K562 (cell line): ENCODE results near the gene CLDN7. TPM values are rescaled to one million over a fixed set of nuclear protein-coding genes. Genes with fewer than 3 reads are reported as not detected.

Experiments
- ETV5 ChIP-seq: sonication (generic); formaldehyde crosslinking; IDR thresholded peaks from 2 replicates; pipeline ENCODE4 v1.4.0; 2020; ENCODE audit warnings: low read depth, mild to moderate bottlenecking, missing genetic modification reagents
- MBD1 ChIP-seq: fragments of 250-450 bp; sonication (Bioruptor Pico); IDR thresholded peaks from 2 replicates; pipeline ENCODE4 v1.8.0; 2022; ENCODE audit warnings: inconsistent platforms
- MCM2 ChIP-seq: fragments of 450-650 bp; IDR thresholded peaks from 2 replicates; pipeline ENCODE4 v1.6.1; 2017; ENCODE audit warnings: low read depth, mild to moderate bottlenecking
- SPI1 ChIP-seq: IDR thresholded peaks from 2 replicates; pipeline ENCODE4 v1.6.1; 2011; ENCODE audit warnings: low read depth, low read length, control low read depth, borderline replicate concordance
- ZFP1 ChIP-seq: fragments of 450-650 bp; formaldehyde crosslinking; IDR thresholded peaks from 2 replicates; pipeline ENCODE4 v1.4.0; 2020; ENCODE audit warnings: mild to moderate bottlenecking, mixed read lengths
- polyA plus RNA-seq, 8 experiments: library from polyadenylated mRNA; depleted of rRNA in 4 of 8; stranded (reverse) in 5 of 8; unstranded in 3 of 8; fragments of >200 nt; fragmentation: Nextera tagmentation in 2 of 8; fragmentation: Illumina TruSeq in 1 of 8; extraction: Ambion mirVana in 2 of 8; extraction: Trizol in 1 of 8; gene quantifications; 2 replicates each; pipeline versions ENCODE4 v1.2.1 to v1.2.3, GENCODE V29; 2011 to 2014; ENCODE audit warnings: inconsistent platforms in 1 of 8, missing spikeins in 1 of 8
- total RNA-seq, 7 experiments: library from RNA; depleted of rRNA in 6 of 7; stranded (reverse); fragments of >200 nt in 6 of 7; fragmentation: Illumina TruSeq in 2 of 7; extraction: Trizol in 2 of 7; gene quantifications; 2 replicates each; pipeline versions ENCODE4 v1.2.1 to v1.2.3, GENCODE V29; 2011 to 2021; ENCODE audit warnings: low replicate concordance in 1 of 7
- TF ChIP-seq, protein P1 (sequence below): fragments of 200-600 bp; sonication (generic); IDR thresholded peaks from one replicate; pipeline ENCODE4 v1.6.1; 2012; ENCODE audit warnings: mild to moderate bottlenecking, low read depth, low read length, inconsistent platforms
- TF ChIP-seq, protein P2 (sequence below), 2 experiments: fragments of 450-650 bp; IDR thresholded peaks; 2 replicates each; pipeline ENCODE4 v1.6.1; 2018; ENCODE audit warnings: mild to moderate bottlenecking in 2 of 2, low read depth in 1 of 2; ENCODE audit not compliant: partially characterized antibody in 2 of 2
- TF ChIP-seq, protein P3 (sequence below): fragments of 450-650 bp; formaldehyde crosslinking; IDR thresholded peaks from 2 replicates; pipeline ENCODE4 v1.4.0; 2022; ENCODE audit warnings: missing genetic modification characterization

CLDN7 gene
- total and polyA plus RNA-seq, 9 of the 15 experiments (the other 6 are each of a cell fraction or from before 2014, with no cell fraction given): 2.2 to 14.5 (median 7.6) TPM

GRCh38 chr17:7280519-7281073 lies 18.3 kb upstream of the CLDN7 start (continued):
- TF ChIP-seq, protein P1, sequence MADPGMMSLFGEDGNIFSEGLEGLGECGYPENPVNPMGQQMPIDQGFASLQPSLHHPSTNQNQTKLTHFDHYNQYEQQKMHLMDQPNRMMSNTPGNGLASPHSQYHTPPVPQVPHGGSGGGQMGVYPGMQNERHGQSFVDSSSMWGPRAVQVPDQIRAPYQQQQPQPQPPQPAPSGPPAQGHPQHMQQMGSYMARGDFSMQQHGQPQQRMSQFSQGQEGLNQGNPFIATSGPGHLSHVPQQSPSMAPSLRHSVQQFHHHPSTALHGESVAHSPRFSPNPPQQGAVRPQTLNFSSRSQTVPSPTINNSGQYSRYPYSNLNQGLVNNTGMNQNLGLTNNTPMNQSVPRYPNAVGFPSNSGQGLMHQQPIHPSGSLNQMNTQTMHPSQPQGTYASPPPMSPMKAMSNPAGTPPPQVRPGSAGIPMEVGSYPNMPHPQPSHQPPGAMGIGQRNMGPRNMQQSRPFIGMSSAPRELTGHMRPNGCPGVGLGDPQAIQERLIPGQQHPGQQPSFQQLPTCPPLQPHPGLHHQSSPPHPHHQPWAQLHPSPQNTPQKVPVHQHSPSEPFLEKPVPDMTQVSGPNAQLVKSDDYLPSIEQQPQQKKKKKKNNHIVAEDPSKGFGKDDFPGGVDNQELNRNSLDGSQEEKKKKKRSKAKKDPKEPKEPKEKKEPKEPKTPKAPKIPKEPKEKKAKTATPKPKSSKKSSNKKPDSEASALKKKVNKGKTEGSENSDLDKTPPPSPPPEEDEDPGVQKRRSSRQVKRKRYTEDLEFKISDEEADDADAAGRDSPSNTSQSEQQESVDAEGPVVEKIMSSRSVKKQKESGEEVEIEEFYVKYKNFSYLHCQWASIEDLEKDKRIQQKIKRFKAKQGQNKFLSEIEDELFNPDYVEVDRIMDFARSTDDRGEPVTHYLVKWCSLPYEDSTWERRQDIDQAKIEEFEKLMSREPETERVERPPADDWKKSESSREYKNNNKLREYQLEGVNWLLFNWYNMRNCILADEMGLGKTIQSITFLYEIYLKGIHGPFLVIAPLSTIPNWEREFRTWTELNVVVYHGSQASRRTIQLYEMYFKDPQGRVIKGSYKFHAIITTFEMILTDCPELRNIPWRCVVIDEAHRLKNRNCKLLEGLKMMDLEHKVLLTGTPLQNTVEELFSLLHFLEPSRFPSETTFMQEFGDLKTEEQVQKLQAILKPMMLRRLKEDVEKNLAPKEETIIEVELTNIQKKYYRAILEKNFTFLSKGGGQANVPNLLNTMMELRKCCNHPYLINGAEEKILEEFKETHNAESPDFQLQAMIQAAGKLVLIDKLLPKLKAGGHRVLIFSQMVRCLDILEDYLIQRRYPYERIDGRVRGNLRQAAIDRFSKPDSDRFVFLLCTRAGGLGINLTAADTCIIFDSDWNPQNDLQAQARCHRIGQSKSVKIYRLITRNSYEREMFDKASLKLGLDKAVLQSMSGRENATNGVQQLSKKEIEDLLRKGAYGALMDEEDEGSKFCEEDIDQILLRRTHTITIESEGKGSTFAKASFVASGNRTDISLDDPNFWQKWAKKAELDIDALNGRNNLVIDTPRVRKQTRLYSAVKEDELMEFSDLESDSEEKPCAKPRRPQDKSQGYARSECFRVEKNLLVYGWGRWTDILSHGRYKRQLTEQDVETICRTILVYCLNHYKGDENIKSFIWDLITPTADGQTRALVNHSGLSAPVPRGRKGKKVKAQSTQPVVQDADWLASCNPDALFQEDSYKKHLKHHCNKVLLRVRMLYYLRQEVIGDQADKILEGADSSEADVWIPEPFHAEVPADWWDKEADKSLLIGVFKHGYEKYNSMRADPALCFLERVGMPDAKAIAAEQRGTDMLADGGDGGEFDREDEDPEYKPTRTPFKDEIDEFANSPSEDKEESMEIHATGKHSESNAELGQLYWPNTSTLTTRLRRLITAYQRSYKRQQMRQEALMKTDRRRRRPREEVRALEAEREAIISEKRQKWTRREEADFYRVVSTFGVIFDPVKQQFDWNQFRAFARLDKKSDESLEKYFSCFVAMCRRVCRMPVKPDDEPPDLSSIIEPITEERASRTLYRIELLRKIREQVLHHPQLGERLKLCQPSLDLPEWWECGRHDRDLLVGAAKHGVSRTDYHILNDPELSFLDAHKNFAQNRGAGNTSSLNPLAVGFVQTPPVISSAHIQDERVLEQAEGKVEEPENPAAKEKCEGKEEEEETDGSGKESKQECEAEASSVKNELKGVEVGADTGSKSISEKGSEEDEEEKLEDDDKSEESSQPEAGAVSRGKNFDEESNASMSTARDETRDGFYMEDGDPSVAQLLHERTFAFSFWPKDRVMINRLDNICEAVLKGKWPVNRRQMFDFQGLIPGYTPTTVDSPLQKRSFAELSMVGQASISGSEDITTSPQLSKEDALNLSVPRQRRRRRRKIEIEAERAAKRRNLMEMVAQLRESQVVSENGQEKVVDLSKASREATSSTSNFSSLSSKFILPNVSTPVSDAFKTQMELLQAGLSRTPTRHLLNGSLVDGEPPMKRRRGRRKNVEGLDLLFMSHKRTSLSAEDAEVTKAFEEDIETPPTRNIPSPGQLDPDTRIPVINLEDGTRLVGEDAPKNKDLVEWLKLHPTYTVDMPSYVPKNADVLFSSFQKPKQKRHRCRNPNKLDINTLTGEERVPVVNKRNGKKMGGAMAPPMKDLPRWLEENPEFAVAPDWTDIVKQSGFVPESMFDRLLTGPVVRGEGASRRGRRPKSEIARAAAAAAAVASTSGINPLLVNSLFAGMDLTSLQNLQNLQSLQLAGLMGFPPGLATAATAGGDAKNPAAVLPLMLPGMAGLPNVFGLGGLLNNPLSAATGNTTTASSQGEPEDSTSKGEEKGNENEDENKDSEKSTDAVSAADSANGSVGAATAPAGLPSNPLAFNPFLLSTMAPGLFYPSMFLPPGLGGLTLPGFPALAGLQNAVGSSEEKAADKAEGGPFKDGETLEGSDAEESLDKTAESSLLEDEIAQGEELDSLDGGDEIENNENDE: no peak
- TF ChIP-seq ZFP1 (CRISPR knock-in tag) (no peak), MCM2 (no peak), MBD1 (no peak), SPI1 (no peak), ETV5 (CRISPR knock-in tag) (0 out of 2 replicates have a peak, but pooled peaks have one; percentile 39)
- TF ChIP-seq, protein P2, sequence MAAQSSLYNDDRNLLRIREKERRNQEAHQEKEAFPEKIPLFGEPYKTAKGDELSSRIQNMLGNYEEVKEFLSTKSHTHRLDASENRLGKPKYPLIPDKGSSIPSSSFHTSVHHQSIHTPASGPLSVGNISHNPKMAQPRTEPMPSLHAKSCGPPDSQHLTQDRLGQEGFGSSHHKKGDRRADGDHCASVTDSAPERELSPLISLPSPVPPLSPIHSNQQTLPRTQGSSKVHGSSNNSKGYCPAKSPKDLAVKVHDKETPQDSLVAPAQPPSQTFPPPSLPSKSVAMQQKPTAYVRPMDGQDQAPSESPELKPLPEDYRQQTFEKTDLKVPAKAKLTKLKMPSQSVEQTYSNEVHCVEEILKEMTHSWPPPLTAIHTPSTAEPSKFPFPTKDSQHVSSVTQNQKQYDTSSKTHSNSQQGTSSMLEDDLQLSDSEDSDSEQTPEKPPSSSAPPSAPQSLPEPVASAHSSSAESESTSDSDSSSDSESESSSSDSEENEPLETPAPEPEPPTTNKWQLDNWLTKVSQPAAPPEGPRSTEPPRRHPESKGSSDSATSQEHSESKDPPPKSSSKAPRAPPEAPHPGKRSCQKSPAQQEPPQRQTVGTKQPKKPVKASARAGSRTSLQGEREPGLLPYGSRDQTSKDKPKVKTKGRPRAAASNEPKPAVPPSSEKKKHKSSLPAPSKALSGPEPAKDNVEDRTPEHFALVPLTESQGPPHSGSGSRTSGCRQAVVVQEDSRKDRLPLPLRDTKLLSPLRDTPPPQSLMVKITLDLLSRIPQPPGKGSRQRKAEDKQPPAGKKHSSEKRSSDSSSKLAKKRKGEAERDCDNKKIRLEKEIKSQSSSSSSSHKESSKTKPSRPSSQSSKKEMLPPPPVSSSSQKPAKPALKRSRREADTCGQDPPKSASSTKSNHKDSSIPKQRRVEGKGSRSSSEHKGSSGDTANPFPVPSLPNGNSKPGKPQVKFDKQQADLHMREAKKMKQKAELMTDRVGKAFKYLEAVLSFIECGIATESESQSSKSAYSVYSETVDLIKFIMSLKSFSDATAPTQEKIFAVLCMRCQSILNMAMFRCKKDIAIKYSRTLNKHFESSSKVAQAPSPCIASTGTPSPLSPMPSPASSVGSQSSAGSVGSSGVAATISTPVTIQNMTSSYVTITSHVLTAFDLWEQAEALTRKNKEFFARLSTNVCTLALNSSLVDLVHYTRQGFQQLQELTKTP (IDR thresholded peaks at IDR 0.05; ENCODE audit: low read depth in 1 of 2, partially characterized antibody in 2 of 2): no peak
- TF ChIP-seq, protein P3, sequence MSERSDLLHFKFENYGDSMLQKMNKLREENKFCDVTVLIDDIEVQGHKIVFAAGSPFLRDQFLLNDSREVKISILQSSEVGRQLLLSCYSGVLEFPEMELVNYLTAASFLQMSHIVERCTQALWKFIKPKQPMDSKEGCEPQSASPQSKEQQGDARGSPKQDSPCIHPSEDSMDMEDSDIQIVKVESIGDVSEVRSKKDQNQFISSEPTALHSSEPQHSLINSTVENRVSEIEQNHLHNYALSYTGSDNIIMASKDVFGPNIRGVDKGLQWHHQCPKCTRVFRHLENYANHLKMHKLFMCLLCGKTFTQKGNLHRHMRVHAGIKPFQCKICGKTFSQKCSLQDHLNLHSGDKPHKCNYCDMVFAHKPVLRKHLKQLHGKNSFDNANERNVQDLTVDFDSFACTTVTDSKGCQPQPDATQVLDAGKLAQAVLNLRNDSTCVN: no peak
